Upper lobe of left lung (tissue), 6 donors: ENCODE data around the gene LAMB4. TPM values are rescaled to one million over a fixed set of nuclear protein-coding genes. Genes with fewer than 3 reads are reported as not detected.
A peak's percentile ranks its signal among the peaks of the same experiment; 100 is the strongest.

Experiments used
- ATAC-seq, 2 donors: fragments of 200-7000 bp; cut with Tn5 transposase; one replicate each; pipeline ENCODE4 v1.9.1; 2022; ENCODE audit warnings: mild to moderate bottlenecking in 2 of 2, moderate library complexity in 2 of 2; ENCODE audit not compliant: low FRiP score in 2 of 2
- DNase-seq, 2 donors: peaks; one replicate each; pipeline ENCODE4 v3.0.0-alpha.2; 2019 to 2020
- H3K27ac ChIP-seq, 4 donors: fragments of 200-600 bp; sonication (generic); one replicate each; pipeline ENCODE4 v1.5.1; 2016 to 2019
- H3K27me3 ChIP-seq, 4 donors: fragments of 200-600 bp; sonication (generic); one replicate each; pipeline ENCODE4 v1.5.1; 2017 to 2019
- H3K36me3 ChIP-seq, 4 donors: fragments of 200-600 bp; sonication (generic); one replicate each; pipeline ENCODE4 v1.5.1; 2016 to 2019
- H3K4me1 ChIP-seq, 4 donors: fragments of 200-600 bp; sonication (generic); one replicate each; pipeline ENCODE4 v1.5.1; 2018 to 2019
- H3K4me3 ChIP-seq, 4 donors: fragments of 200-600 bp; sonication (generic); one replicate each; pipeline ENCODE4 v1.5.1; 2017 to 2019; ENCODE audit warnings: mild to moderate bottlenecking in 2 of 4, moderate library complexity in 1 of 4
- H3K9me3 ChIP-seq, 4 donors: fragments of 200-600 bp; sonication (generic); one replicate each; pipeline ENCODE4 v1.5.1; 2018 to 2019
- EP300 ChIP-seq, 4 donors: sonication (generic); formaldehyde crosslinking; IDR thresholded peaks; one replicate each; pipeline ENCODE4 v1.5.1; 2017; ENCODE audit warnings: antibody characterized with exemption in 4 of 4, control low read depth in 2 of 4
- POLR2A ChIP-seq, 4 donors: fragments of 450-650 bp; IDR thresholded peaks; one replicate each; pipeline ENCODE4 v1.5.1; 2016 to 2017; ENCODE audit warnings: antibody characterized with exemption in 4 of 4, mild to moderate bottlenecking in 2 of 4
- POLR2AphosphoS5 ChIP-seq, 2 donors: sonication (generic); formaldehyde crosslinking; IDR thresholded peaks; one replicate each; pipeline ENCODE4 v1.5.1; 2017; ENCODE audit warnings: antibody characterized with exemption in 2 of 2
- WGBS, 2 donors: methylation state at CpG; one replicate each; pipeline ENCODE4 v1.1.5; 2017 to 2018; 5-methylcytosine and 5-hydroxymethylcytosine counted together
- total RNA-seq, 6 donors: library from RNA; depleted of rRNA in 4 of 6; stranded (reverse); fragments of >200 nt in 4 of 6; gene quantifications; one replicate each; pipeline versions ENCODE4 v1.1.0 to v1.2.1, GENCODE V29; 2016 to 2021
- TF ChIP-seq, protein P1 (sequence below), 6 experiments: fragments of 450-650 bp in 4 of 6; fragments of 200-600 bp in 2 of 6; sonication (generic) in 2 of 6; IDR thresholded peaks; one replicate each; pipeline ENCODE4 v1.5.1; 2016 to 2019; ENCODE audit warnings: antibody characterized with exemption in 6 of 6
- donor health status: DM: no; HTN: no; CAD: no; lungs with moderate emphysema.
- donor health status: DM: no; HTN: yes; CAD: no; lungs with severe emphysema.

The LAMB4 gene
- total RNA-seq, 6 donors from 2014 or later, result 0.10 to 18.9 (median 0.47) TPM; not detected in 2

DNA sequence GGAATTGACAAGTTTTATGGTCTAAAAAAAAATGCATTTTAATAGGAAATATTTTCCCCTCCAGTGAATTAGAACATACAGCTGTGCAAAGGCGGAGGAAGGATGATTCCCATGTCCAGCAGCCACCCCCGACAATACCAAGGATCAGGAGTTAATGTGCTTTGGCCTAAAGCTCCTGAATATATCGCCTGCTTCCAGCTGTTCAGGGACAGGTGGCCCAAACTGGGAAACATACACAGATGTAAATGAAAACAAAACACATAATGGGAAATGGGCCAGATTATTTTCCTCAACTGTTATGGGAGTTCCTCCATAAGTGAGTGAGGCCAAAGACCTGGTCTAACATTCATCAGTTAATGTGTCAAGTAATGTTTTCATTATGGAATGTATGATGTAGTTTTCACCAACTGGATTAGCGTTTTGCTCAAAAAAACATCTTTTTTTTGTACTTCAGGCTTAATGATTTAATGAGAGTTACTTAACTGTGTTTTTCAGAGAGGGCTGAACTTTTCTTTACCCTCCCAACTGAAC lies 72.1 kb downstream of the LAMB4 start:
- Histone ChIP-seq H3K27ac (no peak overlapping the region), H3K9me3 (no peaks in the 10 kb centered on the region), H3K4me1 (no peaks in the 10 kb centered on the region), H3K4me3 (no peak overlapping the region), H3K36me3 (no peaks in the 10 kb centered on the region), H3K27me3 (no peaks in the 10 kb centered on the region)
- 71 to 75% methylated on average over 4 of the region's 4 CpGs for WGBS, 2 donors
- DNase-seq, result no peak
- ATAC-seq, result no peak
- no peak for TF ChIP-seq EP300 (IDR thresholded peaks at IDR 0.05)
- no peak for TF ChIP-seq POLR2A (IDR thresholded peaks at IDR 0.05)
- TF ChIP-seq POLR2AphosphoS5 (IDR thresholded peaks at IDR 0.05), result no peak
- TF ChIP-seq, protein P1, sequence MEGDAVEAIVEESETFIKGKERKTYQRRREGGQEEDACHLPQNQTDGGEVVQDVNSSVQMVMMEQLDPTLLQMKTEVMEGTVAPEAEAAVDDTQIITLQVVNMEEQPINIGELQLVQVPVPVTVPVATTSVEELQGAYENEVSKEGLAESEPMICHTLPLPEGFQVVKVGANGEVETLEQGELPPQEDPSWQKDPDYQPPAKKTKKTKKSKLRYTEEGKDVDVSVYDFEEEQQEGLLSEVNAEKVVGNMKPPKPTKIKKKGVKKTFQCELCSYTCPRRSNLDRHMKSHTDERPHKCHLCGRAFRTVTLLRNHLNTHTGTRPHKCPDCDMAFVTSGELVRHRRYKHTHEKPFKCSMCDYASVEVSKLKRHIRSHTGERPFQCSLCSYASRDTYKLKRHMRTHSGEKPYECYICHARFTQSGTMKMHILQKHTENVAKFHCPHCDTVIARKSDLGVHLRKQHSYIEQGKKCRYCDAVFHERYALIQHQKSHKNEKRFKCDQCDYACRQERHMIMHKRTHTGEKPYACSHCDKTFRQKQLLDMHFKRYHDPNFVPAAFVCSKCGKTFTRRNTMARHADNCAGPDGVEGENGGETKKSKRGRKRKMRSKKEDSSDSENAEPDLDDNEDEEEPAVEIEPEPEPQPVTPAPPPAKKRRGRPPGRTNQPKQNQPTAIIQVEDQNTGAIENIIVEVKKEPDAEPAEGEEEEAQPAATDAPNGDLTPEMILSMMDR (IDR thresholded peaks at IDR 0.05), result no peak

DNA sequence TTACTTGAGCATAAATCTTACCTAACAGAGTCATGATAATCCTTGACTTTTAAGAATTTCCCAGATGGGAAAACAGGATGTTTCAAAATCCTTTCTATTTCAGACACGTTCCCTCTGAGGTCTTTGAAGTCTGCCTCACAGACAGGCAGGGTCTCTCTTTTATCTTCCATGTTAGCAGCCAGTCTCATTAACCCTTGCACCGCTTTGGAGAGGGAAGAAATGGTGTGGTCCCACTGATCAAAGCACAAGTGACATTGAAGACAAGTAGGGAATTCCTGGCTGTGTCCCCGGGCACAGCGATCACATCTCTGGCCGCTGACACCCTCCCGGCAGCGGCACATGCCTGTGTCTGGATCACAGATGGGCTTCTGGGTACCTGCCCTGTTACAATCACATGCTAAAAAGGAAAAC lies 74.5 kb downstream of the LAMB4 start:
- Histone ChIP-seq H3K4me3 (no peak overlapping the region), H3K27me3 (no peaks in the 10 kb centered on the region), H3K9me3 (no peaks in the 10 kb centered on the region), H3K27ac (no peak overlapping the region), H3K36me3 (no peaks in the 10 kb centered on the region), H3K4me1 (no peaks in the 10 kb centered on the region)
- TF ChIP-seq, protein P1 (IDR thresholded peaks at IDR 0.05), result no peak
- no peak for TF ChIP-seq POLR2A (IDR thresholded peaks at IDR 0.05)
- no peak for TF ChIP-seq POLR2AphosphoS5 (IDR thresholded peaks at IDR 0.05)
- TF ChIP-seq EP300 (IDR thresholded peaks at IDR 0.05), result no peak
- WGBS, 2 donors, result 54 to 67% methylated on average over 7 of the region's 7 CpGs
- DNase-seq (peak in 1 of 2 donors; percentile 39), ATAC-seq (no peak)

DNA sequence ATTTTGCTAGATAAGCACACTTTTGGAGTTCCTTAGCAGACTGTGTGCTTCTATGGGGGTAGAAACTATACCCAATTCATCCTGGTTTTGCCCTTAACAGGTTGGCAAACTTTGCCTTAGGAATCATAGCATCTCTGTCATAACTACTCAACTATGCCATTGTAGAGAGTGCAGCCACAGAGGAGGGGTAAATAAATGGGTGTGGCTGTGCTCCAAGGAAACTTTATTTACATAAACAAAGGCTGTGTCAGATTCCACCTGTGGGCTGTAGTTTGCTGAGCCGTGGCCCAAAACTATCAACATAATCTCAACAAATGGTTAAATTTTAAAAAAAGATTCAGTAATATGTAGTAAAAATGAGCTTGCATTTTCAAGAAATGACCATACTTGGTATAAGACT lies 75.6 kb downstream of the LAMB4 start:
- no peaks in the 10 kb centered on the region for H3K27me3 ChIP-seq
- no peaks in the 10 kb centered on the region for H3K4me1 ChIP-seq
- H3K9me3 ChIP-seq, result no peaks in the 10 kb centered on the region
- H3K27ac ChIP-seq, result no peak overlapping the region
- DNase-seq, result no peak
- ATAC-seq, result no peak
- H3K4me3 ChIP-seq, result no peak overlapping the region
- no peaks in the 10 kb centered on the region for H3K36me3 ChIP-seq
- no peak for TF ChIP-seq POLR2A (IDR thresholded peaks at IDR 0.05)
- TF ChIP-seq POLR2AphosphoS5 (IDR thresholded peaks at IDR 0.05), result no peak
- no peak for TF ChIP-seq EP300 (IDR thresholded peaks at IDR 0.05)
- TF ChIP-seq, protein P1 (IDR thresholded peaks at IDR 0.05), result no peak
- WGBS, 2 donors, result 61 to 78% methylated on average over 1 of the region's 1 CpG

DNA sequence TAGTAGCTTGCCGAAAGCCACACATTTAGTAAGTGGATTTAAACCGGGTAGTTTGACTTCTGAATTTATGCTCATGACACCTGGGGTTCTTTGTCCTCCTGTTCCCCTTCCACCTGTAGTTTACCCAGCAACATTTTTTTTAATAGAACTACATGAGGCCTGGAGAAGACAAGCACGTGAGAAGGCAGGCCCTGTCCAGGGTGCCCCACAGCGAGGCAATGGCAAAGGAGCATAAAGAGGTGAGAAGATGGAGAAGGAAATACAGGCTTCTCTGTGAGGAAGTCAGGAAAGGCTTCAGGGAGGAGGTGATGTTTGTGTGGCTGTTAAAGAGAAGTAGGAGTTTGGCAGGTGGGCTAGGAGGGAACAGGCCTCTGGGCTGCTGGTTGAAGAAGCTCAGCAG lies 76.9 kb downstream of the LAMB4 start:
- H3K36me3 ChIP-seq, result no peaks in the 10 kb centered on the region
- no peaks in the 10 kb centered on the region for H3K4me1 ChIP-seq
- no peak for TF ChIP-seq EP300 (IDR thresholded peaks at IDR 0.05)
- no peak for TF ChIP-seq POLR2A (IDR thresholded peaks at IDR 0.05)
- TF ChIP-seq POLR2AphosphoS5 (IDR thresholded peaks at IDR 0.05), result no peak
- TF ChIP-seq, protein P1 (IDR thresholded peaks at IDR 0.05), result no peak
- no peak overlapping the region for H3K27ac ChIP-seq
- 96 to 97% methylated on average over 4 of the region's 4 CpGs for WGBS, 2 donors
- DNase-seq, result no peak
- no peaks in the 10 kb centered on the region for H3K27me3 ChIP-seq
- ATAC-seq, result no peak
- H3K4me3 ChIP-seq, result no peak overlapping the region
- H3K9me3 ChIP-seq, result no peaks in the 10 kb centered on the region

DNA sequence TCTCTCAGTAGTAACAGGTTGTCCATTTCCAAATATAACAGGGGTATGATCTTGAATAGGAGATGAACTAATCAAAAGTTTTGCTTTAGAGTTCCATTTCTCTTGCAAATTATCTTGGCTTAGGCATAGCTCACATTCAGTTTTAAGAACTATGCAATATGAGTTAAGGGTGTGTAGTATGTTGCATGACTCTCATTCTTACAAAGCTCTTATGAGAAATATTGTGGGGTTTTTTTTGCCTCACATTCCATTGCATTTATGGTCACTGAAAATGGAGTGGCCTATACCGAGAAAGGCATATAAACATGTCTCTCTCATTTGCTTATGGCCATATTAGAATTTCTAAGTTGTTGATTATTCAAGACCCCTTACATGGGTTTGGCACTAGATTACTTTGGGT lies 78.7 kb downstream of the LAMB4 start:
- ATAC-seq (no peak), DNase-seq (no peak)
- H3K27me3 ChIP-seq, result no peaks in the 10 kb centered on the region
- H3K4me1 ChIP-seq, result no peaks in the 10 kb centered on the region
- H3K9me3 ChIP-seq, result no peaks in the 10 kb centered on the region
- no peak overlapping the region for H3K4me3 ChIP-seq
- H3K27ac ChIP-seq, result no peak overlapping the region
- 62 to 73% methylated on average over 1 of the region's 1 CpG for WGBS, 2 donors
- TF ChIP-seq EP300 (IDR thresholded peaks at IDR 0.05) (no peak), POLR2A (IDR thresholded peaks at IDR 0.05) (no peak), POLR2AphosphoS5 (IDR thresholded peaks at IDR 0.05) (no peak)
- TF ChIP-seq, protein P1 (IDR thresholded peaks at IDR 0.05), result no peak
- no peaks in the 10 kb centered on the region for H3K36me3 ChIP-seq
